22Rv1 (cell line): ENCODE results near the gene TPRG1.

Experiments
- CTCF ChIP-seq: fragments of 450-650 bp; IDR thresholded peaks from 2 replicates; pipeline ENCODE4 v1.5.1; 2017; ENCODE audit warnings: mild to moderate bottlenecking
- ZFX ChIP-seq: fragments of 450-650 bp; IDR thresholded peaks from 2 replicates; pipeline ENCODE4 v1.6.1; 2017; ENCODE audit warnings: antibody characterized with exemption, borderline replicate concordance

GRCh38 chr3:189289251-189289650 lies 117.5 kb downstream of the TPRG1 start:
- TF ChIP-seq CTCF (no peak), ZFX (no peak)
